ENCODE data around the gene SURF4. TPM values are rescaled to one million over a fixed set of nuclear protein-coding genes. Genes with fewer than 3 reads are reported as not detected.

The SURF4 gene
- total and polyA plus RNA-seq, 2 of the 13 experiments (the other 11 are each of a cell fraction or from before 2014, with no cell fraction given): 220 to 265 TPM

GRCh38 chr9:133375724-133376654 is at the start of gene SURF4, which contains the start of gene STKLD1 (continued):
- TF ChIP-seq CHCHD3 (CRISPR knock-in tag; IDR thresholded peaks at IDR 0.05) (peak; percentile 69; the same call in 1 of the 2 replicates), ZNF549 (CRISPR knock-in tag; IDR thresholded peaks at IDR 0.05) (no peak), HOXA7 (CRISPR knock-in tag; IDR thresholded peaks at IDR 0.05) (no peak), REPIN1 (CRISPR knock-in tag; IDR thresholded peaks at IDR 0.05; ENCODE audit: borderline replicate concordance, low read depth) (no peak), CENPBD1 (CRISPR knock-in tag; IDR thresholded peaks at IDR 0.05; ENCODE audit: borderline replicate concordance, low read depth) (no peak; the same call in 1 of the 2 replicates), MEIS2 (CRISPR knock-in tag; IDR thresholded peaks at IDR 0.05) (no peak), ZNF790 (CRISPR knock-in tag; IDR thresholded peaks at IDR 0.05; ENCODE audit: borderline replicate concordance) (peak; percentile 51; the same call in 1 of the 2 replicates), ELF4 (CRISPR knock-in tag; IDR thresholded peaks at IDR 0.05; ENCODE audit: borderline replicate concordance) (no peak), DMTF1 (CRISPR knock-in tag; IDR thresholded peaks at IDR 0.05) (no peak), GPBP1L1 (CRISPR knock-in tag; IDR thresholded peaks at IDR 0.05) (no peak), ETV5 (CRISPR knock-in tag; IDR thresholded peaks at IDR 0.05; ENCODE audit: borderline replicate concordance) (peak; percentile 51; the same call in 1 of the 2 replicates), KLF6 (CRISPR knock-in tag; IDR thresholded peaks at IDR 0.05) (peak; percentile 41; the same call in 1 of the 2 replicates), KLF11 (CRISPR knock-in tag; IDR thresholded peaks at IDR 0.05) (no peak), FOXP1 (IDR thresholded peaks at IDR 0.05) (no peak), FOXP1 (CRISPR knock-in tag; IDR thresholded peaks at IDR 0.05) (no peak), ZNF337 (CRISPR knock-in tag; IDR thresholded peaks at IDR 0.05; ENCODE audit: borderline replicate concordance, low read depth) (no peak), ZNF703 (CRISPR knock-in tag; IDR thresholded peaks at IDR 0.05; ENCODE audit: borderline replicate concordance) (no peak), AKAP8 (CRISPR knock-in tag; IDR thresholded peaks at IDR 0.05) (peak; percentile 63; the same call in 1 of the 2 replicates), JUNB (CRISPR knock-in tag; IDR thresholded peaks at IDR 0.05; ENCODE audit: borderline replicate concordance) (no peak), ZBTB43 (CRISPR knock-in tag; conservative IDR thresholded peaks at IDR 0.05) (0 out of 2 replicates have a peak, but pooled peaks have one; percentile 37), RBM22 (optimal IDR thresholded peaks at IDR 0.05; ENCODE audit: low read length) (no peak)
